Colonic mucosa (tissue), 4 donors: ENCODE measurements around the gene SOX5. TPM values are rescaled to one million over a fixed set of nuclear protein-coding genes. Genes with fewer than 3 reads are reported as not detected.

ENCODE experiments used
- DNase-seq: peaks from one replicate; pipeline ENCODE4 v3.0.0-alpha.2; 2020
- H3K27ac ChIP-seq: fragments of 200-600 bp; one replicate; pipeline ENCODE4 v1.8.0; 2021
- H3K27me3 ChIP-seq: fragments of 200-600 bp; one replicate; pipeline ENCODE4 v1.8.0; 2021
- H3K36me3 ChIP-seq: fragments of 200-600 bp; one replicate; pipeline ENCODE4 v1.8.0; 2021
- H3K4me1 ChIP-seq: fragments of 200-600 bp; one replicate; pipeline ENCODE4 v1.8.0; 2021; ENCODE audit warnings: mild to moderate bottlenecking
- H3K4me3 ChIP-seq: fragments of 200-600 bp; one replicate; pipeline ENCODE4 v1.8.0; 2021
- H3K9ac ChIP-seq, 2 donors: one replicate each; pipeline ENCODE4 v1.7.0; 2013; ENCODE audit warnings: control low read depth in 2 of 2, low read depth in 2 of 2, low read length in 2 of 2
- H3K9me3 ChIP-seq: fragments of 200-600 bp; one replicate; pipeline ENCODE4 v1.8.0; 2021
- intact Hi-C: fragments of 100-400 bp; cut with DNase I; formaldehyde crosslinking; loops from one replicate; pipeline ENCODE4 v1.14.1; 2022
- total RNA-seq, 2 donors: library from RNA; stranded (reverse); fragmentation: NEBNext Ultra II Directional in 1 of 2; extraction: Animal tissue kit (Norgen Biotek cat#: 25700) in 1 of 2; gene quantifications; one replicate each; pipeline ENCODE4 v1.2.1, GENCODE V29; 2021
- TF ChIP-seq, protein P1 (sequence below): fragments of 200-600 bp; IDR thresholded peaks from one replicate; pipeline ENCODE4 v1.8.0; 2022; ENCODE audit warnings: antibody characterized with exemption, mild to moderate bottlenecking
- donor health status: healthy.
- donor health status: DM: no; HTN: no; CAD: no.
- donor health status: DM: no; HTN: no; CAD: no.

The SOX5 gene
- total RNA-seq, 2 donors from 2014 or later, result 1.1 to 1.6 TPM

DNA sequence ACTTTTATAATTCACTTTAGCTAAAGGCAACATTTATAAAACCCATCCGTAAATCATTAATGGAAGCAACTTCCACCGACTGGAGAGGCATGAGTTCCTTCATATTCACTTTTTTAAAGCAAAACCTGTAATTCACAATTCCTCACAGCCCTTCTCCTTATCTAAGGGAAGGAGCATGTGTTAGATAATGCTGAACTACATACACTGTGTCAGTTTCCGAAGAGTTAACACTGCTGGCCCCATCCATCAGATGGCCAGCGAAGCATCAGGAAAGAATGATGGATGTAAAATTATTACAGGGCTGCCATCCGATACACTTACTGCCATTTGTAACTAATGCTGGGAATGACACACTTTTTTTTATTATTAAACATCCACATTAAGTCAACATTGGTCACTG lies 392.8 kb downstream of the SOX5 start:
- Histone ChIP-seq H3K9ac (no peak overlapping the region), H3K4me1 (no peaks in the 10 kb centered on the region), H3K4me3 (no peak overlapping the region), H3K27ac (no peak overlapping the region), H3K9me3 (no peaks in the 10 kb centered on the region), H3K36me3 (no peaks in the 10 kb centered on the region), H3K27me3 (no peaks in the 10 kb centered on the region)
- TF ChIP-seq, protein P1, sequence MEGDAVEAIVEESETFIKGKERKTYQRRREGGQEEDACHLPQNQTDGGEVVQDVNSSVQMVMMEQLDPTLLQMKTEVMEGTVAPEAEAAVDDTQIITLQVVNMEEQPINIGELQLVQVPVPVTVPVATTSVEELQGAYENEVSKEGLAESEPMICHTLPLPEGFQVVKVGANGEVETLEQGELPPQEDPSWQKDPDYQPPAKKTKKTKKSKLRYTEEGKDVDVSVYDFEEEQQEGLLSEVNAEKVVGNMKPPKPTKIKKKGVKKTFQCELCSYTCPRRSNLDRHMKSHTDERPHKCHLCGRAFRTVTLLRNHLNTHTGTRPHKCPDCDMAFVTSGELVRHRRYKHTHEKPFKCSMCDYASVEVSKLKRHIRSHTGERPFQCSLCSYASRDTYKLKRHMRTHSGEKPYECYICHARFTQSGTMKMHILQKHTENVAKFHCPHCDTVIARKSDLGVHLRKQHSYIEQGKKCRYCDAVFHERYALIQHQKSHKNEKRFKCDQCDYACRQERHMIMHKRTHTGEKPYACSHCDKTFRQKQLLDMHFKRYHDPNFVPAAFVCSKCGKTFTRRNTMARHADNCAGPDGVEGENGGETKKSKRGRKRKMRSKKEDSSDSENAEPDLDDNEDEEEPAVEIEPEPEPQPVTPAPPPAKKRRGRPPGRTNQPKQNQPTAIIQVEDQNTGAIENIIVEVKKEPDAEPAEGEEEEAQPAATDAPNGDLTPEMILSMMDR, result no peak
- intact Hi-C loops, result no loop called here
- no peak for DNase-seq

DNA sequence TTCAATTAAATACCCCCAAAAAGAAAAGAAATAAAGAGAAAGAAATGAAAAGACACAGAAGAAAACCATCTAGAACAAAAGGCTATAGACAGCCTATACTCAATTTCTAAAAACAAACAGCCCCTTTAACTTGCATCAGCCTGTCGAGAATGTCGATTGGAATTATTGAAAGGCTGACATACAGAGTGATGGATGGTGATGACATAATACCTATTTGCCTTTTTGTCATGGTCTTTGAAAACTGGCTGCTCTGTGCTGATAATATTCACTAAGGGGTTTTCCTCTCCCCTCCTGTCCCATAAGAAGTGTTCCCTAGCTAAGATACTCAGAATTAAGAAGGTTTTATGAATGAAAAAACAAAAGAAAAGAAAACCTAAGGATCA lies 393.7 kb downstream of the SOX5 start:
- H3K27me3 ChIP-seq, result no peaks in the 10 kb centered on the region
- no peak overlapping the region for H3K4me3 ChIP-seq
- intact Hi-C loops, result no loop called here
- H3K27ac ChIP-seq, result no peak overlapping the region
- no peaks in the 10 kb centered on the region for H3K36me3 ChIP-seq
- no peak overlapping the region for H3K9ac ChIP-seq
- TF ChIP-seq, protein P1, result no peak
- no peaks in the 10 kb centered on the region for H3K4me1 ChIP-seq
- no peak for DNase-seq
- H3K9me3 ChIP-seq, result no peaks in the 10 kb centered on the region

DNA sequence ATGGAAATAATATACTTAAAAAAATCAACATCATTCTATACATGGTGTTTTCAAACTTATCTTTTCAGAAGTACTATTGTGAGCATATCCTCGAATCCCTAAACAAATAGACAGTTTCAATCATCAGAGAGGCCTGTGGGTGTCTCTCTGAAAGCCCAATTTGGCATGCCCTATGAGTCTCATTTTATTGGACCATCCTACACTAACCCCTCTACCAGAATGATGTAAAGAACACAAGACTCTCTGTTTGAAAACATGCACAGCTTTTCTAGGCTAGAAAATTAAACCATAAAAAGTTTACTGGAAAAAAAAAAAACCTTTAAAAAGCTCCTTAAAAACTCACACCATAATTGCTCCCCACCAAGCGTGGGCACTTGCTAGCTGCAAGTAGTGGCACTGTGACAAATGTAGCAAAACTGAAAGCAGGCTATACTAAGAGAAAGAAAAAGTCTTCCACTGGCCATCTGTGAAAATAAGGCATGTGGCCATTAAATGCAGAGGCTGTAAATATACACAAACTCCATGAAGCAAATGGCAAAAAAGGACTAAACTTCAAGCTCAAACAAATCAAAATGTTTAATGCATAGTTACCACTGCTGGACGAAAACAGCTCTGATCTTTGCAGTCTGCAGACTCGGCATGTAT lies 394.2 kb downstream of the SOX5 start:
- DNase-seq, result no peak
- TF ChIP-seq, protein P1, result no peak
- Histone ChIP-seq H3K4me1 (no peaks in the 10 kb centered on the region), H3K36me3 (no peaks in the 10 kb centered on the region), H3K27ac (no peak overlapping the region), H3K9ac (no peak overlapping the region), H3K4me3 (no peak overlapping the region), H3K9me3 (no peaks in the 10 kb centered on the region), H3K27me3 (no peaks in the 10 kb centered on the region)
- intact Hi-C loops, result no loop called here

DNA sequence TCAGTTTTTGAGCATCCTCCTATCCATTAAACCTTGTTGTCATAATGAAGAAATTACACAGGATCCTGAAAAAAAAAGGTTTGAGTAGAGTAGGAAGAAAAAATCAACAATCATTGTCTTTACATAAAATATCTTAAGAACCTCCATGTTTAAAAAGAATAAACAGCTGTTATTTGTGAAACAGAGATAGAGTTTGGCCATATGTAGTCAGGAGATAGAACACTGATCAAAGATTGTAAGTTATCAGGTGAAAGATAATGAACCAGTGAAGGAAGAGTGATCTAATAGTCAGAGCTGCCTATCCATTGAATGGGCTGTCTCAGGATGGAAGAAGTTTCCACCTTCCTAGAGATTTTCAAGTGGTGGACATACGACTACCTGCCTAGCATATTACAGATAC lies 397.1 kb downstream of the SOX5 start:
- H3K9ac ChIP-seq, result no peak overlapping the region
- no peak for DNase-seq
- H3K9me3 ChIP-seq, result no peaks in the 10 kb centered on the region
- no peaks in the 10 kb centered on the region for H3K27me3 ChIP-seq
- intact Hi-C loops, result no loop called here
- TF ChIP-seq, protein P1, result no peak
- no peak overlapping the region for H3K27ac ChIP-seq
- H3K36me3 ChIP-seq, result no peaks in the 10 kb centered on the region
- H3K4me3 ChIP-seq, result no peak overlapping the region
- H3K4me1 ChIP-seq, result no peaks in the 10 kb centered on the region

DNA sequence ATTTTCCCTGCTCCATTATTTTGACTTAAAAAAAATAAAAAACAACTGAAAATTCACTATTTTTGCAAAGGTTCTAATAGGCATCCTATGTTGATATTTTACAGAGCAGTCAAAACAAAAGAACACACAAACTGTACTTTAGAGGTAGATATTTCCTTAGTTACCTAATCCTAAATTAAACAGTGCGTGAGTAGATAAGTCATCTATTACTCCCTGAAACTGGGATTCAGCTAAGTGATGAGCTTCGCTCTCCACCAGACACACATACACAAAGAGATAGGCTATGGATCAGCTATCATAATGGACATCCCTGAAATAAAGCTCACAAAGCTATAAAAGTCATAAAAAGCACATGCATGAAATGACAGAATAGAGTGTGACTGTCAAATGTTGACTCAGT lies 398.7 kb downstream of the SOX5 start:
- no peak for DNase-seq
- no peak overlapping the region for H3K9ac ChIP-seq
- intact Hi-C loops, result no loop called here
- H3K4me3 ChIP-seq, result no peak overlapping the region
- TF ChIP-seq, protein P1, result no peak
- H3K4me1 ChIP-seq, result no peaks in the 10 kb centered on the region
- H3K36me3 ChIP-seq, result no peaks in the 10 kb centered on the region
- H3K27me3 ChIP-seq, result no peaks in the 10 kb centered on the region
- no peak overlapping the region for H3K27ac ChIP-seq
- H3K9me3 ChIP-seq, result no peaks in the 10 kb centered on the region
